ENCODE data around the gene TPRA1. TPM values are rescaled to one million over a fixed set of nuclear protein-coding genes. Genes with fewer than 3 reads are reported as not detected.

Gene TPRA1
- total and polyA plus RNA-seq, 8 donors, result 10.1 to 46.4 (median 19.6) TPM

DNA sequence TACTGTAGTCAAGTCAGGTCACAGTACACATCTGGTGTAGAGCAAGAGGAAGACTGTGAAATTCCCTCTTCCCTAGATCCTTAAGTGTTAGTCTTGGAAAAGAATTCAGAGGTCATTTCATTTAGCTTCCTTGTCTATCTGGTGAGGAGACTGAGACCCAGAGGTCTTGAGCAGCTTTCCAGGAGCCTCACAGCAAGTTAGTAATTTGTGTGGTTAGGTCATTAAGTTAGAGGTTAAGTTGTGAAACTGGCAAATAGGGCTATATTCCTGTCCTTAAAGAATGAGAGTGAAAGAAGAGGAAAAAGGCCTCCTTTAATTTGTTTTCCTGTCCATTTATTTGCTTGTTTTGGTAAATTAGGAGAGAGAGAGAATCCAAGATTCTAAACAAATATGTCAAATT is 47.4 kb upstream of the TPRA1 start:
- intact Hi-C loops (cut with DNase I; ENCODE audit: low total_unique reads), result no loop called here
- peaks cover 0 to 8% (median 0%) of the 10 kb centered on the region in 4 donors for H3K36me3 ChIP-seq
- no peaks in the 10 kb centered on the region for H3K9me3 ChIP-seq
- H3K27ac ChIP-seq, result no peak overlapping the region
- TF ChIP-seq, protein P1, sequence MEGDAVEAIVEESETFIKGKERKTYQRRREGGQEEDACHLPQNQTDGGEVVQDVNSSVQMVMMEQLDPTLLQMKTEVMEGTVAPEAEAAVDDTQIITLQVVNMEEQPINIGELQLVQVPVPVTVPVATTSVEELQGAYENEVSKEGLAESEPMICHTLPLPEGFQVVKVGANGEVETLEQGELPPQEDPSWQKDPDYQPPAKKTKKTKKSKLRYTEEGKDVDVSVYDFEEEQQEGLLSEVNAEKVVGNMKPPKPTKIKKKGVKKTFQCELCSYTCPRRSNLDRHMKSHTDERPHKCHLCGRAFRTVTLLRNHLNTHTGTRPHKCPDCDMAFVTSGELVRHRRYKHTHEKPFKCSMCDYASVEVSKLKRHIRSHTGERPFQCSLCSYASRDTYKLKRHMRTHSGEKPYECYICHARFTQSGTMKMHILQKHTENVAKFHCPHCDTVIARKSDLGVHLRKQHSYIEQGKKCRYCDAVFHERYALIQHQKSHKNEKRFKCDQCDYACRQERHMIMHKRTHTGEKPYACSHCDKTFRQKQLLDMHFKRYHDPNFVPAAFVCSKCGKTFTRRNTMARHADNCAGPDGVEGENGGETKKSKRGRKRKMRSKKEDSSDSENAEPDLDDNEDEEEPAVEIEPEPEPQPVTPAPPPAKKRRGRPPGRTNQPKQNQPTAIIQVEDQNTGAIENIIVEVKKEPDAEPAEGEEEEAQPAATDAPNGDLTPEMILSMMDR (IDR thresholded peaks at IDR 0.05), result no peak
- no peak for TF ChIP-seq EP300 (IDR thresholded peaks at IDR 0.05)
- TF ChIP-seq POLR2A (IDR thresholded peaks at IDR 0.05), result no peak
- TF ChIP-seq POLR2AphosphoS5 (IDR thresholded peaks at IDR 0.05), result no peak
- no peak overlapping the region for H3K4me3 ChIP-seq
- no peak for DNase-seq
- H3K4me1 ChIP-seq, result no peaks in the 10 kb centered on the region
- H3K27me3 ChIP-seq, result no peaks in the 10 kb centered on the region

DNA sequence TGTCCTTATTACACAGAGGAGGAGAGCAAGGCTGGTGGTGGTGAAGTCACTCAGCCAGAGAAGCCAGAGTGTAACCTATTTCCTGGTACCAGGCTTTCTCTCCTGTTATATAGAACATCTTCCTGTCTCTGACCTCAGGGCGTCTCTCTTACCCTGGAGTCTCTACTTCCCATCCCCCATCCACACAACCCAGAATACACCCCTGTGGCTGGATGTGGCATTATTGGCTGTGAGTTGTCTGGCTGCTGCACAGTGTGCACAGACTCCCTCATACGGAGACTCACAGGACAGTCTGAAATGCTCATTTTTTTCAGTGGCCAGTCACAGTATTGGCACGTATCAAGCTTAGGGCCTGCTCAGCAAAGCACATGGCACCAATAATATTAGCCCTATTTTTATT is 47.0 kb upstream of the TPRA1 start:
- TF ChIP-seq, protein P1 (IDR thresholded peaks at IDR 0.05), result no peak
- TF ChIP-seq POLR2A (IDR thresholded peaks at IDR 0.05) (no peak), POLR2AphosphoS5 (IDR thresholded peaks at IDR 0.05) (no peak), EP300 (IDR thresholded peaks at IDR 0.05) (no peak)
- no peak overlapping the region for H3K27ac ChIP-seq
- no peaks in the 10 kb centered on the region for H3K4me1 ChIP-seq
- WGBS, 5 donors, result 73 to 89% (median 87%) methylated on average over 3 of the region's 3 CpGs
- H3K9me3 ChIP-seq, result no peaks in the 10 kb centered on the region
- H3K36me3 ChIP-seq, result peaks cover 0 to 8% (median 0%) of the 10 kb centered on the region in 4 donors
- DNase-seq, result peak in 1 of 2 donors; percentile 30
- intact Hi-C loops (cut with DNase I; ENCODE audit: low total_unique reads), result no loop called here
- no peak overlapping the region for H3K4me3 ChIP-seq
- H3K27me3 ChIP-seq, result no peaks in the 10 kb centered on the region

DNA sequence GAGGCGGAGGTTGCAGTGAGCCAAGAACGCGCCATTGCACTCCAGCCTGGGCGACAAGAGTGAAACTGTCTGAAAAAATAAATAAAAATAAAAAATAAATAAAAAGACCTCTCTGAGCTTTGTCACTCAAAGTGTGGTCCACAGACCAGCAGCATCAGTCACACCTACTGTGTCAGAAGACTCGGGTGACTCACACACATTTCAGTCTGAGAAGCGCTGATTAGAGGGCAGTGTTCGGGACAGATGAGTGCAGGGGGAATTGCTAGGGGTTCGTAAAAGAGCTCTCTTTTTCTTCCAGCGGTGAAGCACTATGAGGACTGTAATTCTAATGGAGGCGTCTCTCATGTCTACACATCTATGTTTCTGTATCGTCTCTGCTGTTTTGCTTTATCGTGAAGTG is 44.1 kb upstream of the TPRA1 start:
- WGBS, 5 donors, result 93 to 96% (median 94%) methylated on average over 12 of the region's 12 CpGs
- Histone ChIP-seq H3K4me1 (peaks cover 9 to 12% (median 11%) of the 10 kb centered on the region in 4 donors), H3K27me3 (peaks cover 0 to 12% (median 0%) of the 10 kb centered on the region in 3 donors), H3K27ac (no peak overlapping the region), H3K4me3 (no peak overlapping the region), H3K9me3 (no peaks in the 10 kb centered on the region), H3K36me3 (peaks cover 0 to 5% (median 0%) of the 10 kb centered on the region in 4 donors)
- intact Hi-C loops (cut with DNase I; ENCODE audit: low total_unique reads), result no loop called here
- no peak for TF ChIP-seq POLR2AphosphoS5 (IDR thresholded peaks at IDR 0.05)
- no peak for TF ChIP-seq POLR2A (IDR thresholded peaks at IDR 0.05)
- TF ChIP-seq, protein P1 (IDR thresholded peaks at IDR 0.05), result no peak
- TF ChIP-seq EP300 (IDR thresholded peaks at IDR 0.05), result no peak
- DNase-seq, result no peak

DNA sequence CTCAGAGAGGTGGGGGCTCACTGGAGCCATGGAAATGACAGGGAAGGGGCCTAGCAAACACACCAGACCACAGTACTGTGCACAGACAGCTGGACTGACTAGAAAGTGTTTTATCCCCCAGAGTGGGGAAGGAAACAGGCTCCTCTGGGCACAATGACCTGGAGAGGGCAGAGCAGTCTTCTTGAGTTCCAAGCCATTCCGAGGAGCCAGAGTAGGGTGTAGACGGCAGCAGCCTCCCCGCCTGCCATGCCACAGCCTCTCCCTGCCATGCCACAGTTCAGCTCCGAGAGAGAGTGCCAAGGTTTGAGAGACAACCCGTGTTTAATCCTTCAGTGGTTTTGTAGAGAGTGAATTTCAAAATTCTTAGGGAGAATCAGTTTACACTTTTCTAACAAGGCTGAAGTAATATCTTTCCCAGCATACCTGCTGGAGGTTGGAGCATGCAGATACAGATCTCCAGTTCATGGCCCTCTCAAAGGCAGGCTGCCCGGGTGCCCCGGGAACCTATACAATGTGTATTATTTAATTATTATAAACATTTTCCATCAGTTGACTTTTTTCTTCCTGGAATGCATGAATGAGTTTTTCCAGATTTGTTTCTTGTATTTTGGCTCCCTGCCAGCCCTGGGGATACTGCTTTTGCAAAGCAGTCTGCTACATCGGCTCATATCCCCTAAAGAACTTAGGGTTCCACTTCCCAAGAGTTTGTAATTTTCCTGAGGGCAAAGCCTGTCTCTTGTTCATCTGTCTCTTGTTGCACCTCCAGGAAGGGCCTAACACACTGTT is 41.7 kb upstream of the TPRA1 start:
- Histone ChIP-seq H3K27me3 (peaks cover 0 to 20% (median 0%) of the 10 kb centered on the region in 3 donors), H3K4me3 (no peak overlapping the region), H3K36me3 (no peaks in the 10 kb centered on the region), H3K27ac (no peak overlapping the region), H3K9me3 (no peaks in the 10 kb centered on the region), H3K4me1 (peaks cover 13 to 22% (median 15%) of the 10 kb centered on the region in 4 donors)
- intact Hi-C loops (cut with DNase I; ENCODE audit: low total_unique reads), result no loop called here
- TF ChIP-seq, protein P1 (IDR thresholded peaks at IDR 0.05), result no peak
- TF ChIP-seq EP300 (IDR thresholded peaks at IDR 0.05) (no peak), POLR2A (IDR thresholded peaks at IDR 0.05) (no peak), POLR2AphosphoS5 (IDR thresholded peaks at IDR 0.05) (no peak)
- WGBS, 5 donors, result 58 to 72% (median 67%) methylated on average over 8 of the region's 8 CpGs
- DNase-seq, result peak in 1 of 2 donors; percentile 59
